Thoracic aorta (tissue), 2 donors: ENCODE results near the gene XPNPEP1. TPM values are rescaled to one million over a fixed set of nuclear protein-coding genes. Genes with fewer than 3 reads are reported as not detected.

Source experiments
- ATAC-seq: fragments of 150-250 bp; one replicate; pipeline ENCODE4 v1.8.0; 2017; ENCODE audit warnings: low read depth; ENCODE audit not compliant: insufficient number of reproducible peaks, low FRiP score
- DNase-seq: peaks from one replicate; pipeline ENCODE4 v3.0.0-alpha.2; 2020; ENCODE audit warnings: low spot score
- H3K27ac ChIP-seq, 2 donors: fragments of 200-600 bp; sonication (generic); 1 replicate in 1 of 2; 2 replicates in 1 of 2; pipeline ENCODE4 v1.5.1; 2016; ENCODE audit warnings: mild to moderate bottlenecking in 2 of 2, moderate library complexity in 2 of 2
- H3K27me3 ChIP-seq: fragments of 200-600 bp; sonication (generic); replicated peaks from 2 replicates; pipeline ENCODE4 v1.6.0; 2016; ENCODE audit warnings: mild to moderate bottlenecking; ENCODE audit not compliant: insufficient read depth
- H3K36me3 ChIP-seq: fragments of 200-600 bp; sonication (generic); one replicate; pipeline ENCODE4 v1.5.1; 2016
- H3K4me1 ChIP-seq, 2 donors: fragments of 200-600 bp; sonication (generic); 1 replicate in 1 of 2; 2 replicates in 1 of 2; pipeline versions ENCODE4 v1.5.1 to v1.6.0; 2016; ENCODE audit warnings: low read depth in 2 of 2, mild to moderate bottlenecking in 1 of 2; ENCODE audit not compliant: control insufficient read depth in 1 of 2
- H3K4me3 ChIP-seq: fragments of 200-600 bp; sonication (generic); 2 replicates; pipeline ENCODE4 v1.5.1; 2016; ENCODE audit warnings: mild to moderate bottlenecking
- H3K9me3 ChIP-seq: fragments of 200-600 bp; sonication (generic); 2 replicates; pipeline ENCODE4 v1.5.1; 2016
- total RNA-seq, 2 donors: library from RNA; depleted of rRNA; stranded (reverse); fragments of >200 nt; gene quantifications; one replicate each; pipeline versions ENCODE4 v1.1.0 to v1.2.3, GENCODE V29; 2016
- TF ChIP-seq, protein P1 (sequence below): fragments of 200-600 bp; sonication (generic); IDR thresholded peaks from one replicate; pipeline ENCODE4 v1.5.1; 2019; ENCODE audit warnings: antibody characterized with exemption

Gene XPNPEP1
- total RNA-seq, 2 donors from 2014 or later: 36.0 to 86.0 TPM

GRCh38 chr10:109866995-109867635, 56.2 kb downstream of the XPNPEP1 start:
- Histone ChIP-seq H3K9me3 (peaks cover 3% of the 10 kb centered on the region), H3K27me3 (no peaks in the 10 kb centered on the region), H3K36me3 (peaks cover 67% of the 10 kb centered on the region), H3K27ac (no peak overlapping the region), H3K4me1 (no peaks in the 10 kb centered on the region), H3K4me3 (no peak overlapping the region)
- TF ChIP-seq, protein P1, sequence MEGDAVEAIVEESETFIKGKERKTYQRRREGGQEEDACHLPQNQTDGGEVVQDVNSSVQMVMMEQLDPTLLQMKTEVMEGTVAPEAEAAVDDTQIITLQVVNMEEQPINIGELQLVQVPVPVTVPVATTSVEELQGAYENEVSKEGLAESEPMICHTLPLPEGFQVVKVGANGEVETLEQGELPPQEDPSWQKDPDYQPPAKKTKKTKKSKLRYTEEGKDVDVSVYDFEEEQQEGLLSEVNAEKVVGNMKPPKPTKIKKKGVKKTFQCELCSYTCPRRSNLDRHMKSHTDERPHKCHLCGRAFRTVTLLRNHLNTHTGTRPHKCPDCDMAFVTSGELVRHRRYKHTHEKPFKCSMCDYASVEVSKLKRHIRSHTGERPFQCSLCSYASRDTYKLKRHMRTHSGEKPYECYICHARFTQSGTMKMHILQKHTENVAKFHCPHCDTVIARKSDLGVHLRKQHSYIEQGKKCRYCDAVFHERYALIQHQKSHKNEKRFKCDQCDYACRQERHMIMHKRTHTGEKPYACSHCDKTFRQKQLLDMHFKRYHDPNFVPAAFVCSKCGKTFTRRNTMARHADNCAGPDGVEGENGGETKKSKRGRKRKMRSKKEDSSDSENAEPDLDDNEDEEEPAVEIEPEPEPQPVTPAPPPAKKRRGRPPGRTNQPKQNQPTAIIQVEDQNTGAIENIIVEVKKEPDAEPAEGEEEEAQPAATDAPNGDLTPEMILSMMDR: no peak
- ATAC-seq (no peak), DNase-seq (no peak)

- no peak for DNase-seq
- no peaks in the 10 kb centered on the region for H3K4me1 ChIP-seq
- TF ChIP-seq, protein P1: no peak
- no peak overlapping the region for H3K4me3 ChIP-seq
- ATAC-seq: no peak
- H3K27me3 ChIP-seq: no peaks in the 10 kb centered on the region
- peaks cover 3% of the 10 kb centered on the region for H3K9me3 ChIP-seq
- peaks cover 61% of the 10 kb centered on the region for H3K36me3 ChIP-seq
- no peak overlapping the region for H3K27ac ChIP-seq
Observed at GRCh38 chr10:109866168-109866994, 56.9 kb downstream of the XPNPEP1 start.

DNA sequence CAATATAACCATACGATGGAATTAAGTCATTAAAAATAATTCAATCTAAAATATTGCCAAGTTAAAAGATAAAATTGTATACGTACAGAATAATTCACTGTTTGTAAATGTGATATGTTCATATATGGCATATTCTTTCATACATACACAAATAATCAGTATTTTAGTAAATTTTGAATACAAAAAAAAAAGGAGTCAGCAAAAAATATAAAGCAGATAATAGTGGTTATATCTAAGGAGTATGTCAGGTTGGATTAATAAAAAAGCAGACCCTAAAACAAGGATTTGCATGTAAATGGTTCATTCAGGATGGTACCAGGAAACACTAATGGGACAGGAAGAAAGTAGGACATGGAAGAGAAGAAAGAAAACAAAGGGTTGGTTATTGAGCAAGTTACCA, 59.5 kb downstream of the XPNPEP1 start:
- Histone ChIP-seq H3K36me3 (peaks cover 41% of the 10 kb centered on the region), H3K27me3 (no peaks in the 10 kb centered on the region), H3K4me1 (no peaks in the 10 kb centered on the region), H3K4me3 (no peak overlapping the region), H3K27ac (no peak overlapping the region), H3K9me3 (peaks cover 3% of the 10 kb centered on the region)
- TF ChIP-seq, protein P1: no peak
- ATAC-seq (no peak), DNase-seq (no peak)

DNA sequence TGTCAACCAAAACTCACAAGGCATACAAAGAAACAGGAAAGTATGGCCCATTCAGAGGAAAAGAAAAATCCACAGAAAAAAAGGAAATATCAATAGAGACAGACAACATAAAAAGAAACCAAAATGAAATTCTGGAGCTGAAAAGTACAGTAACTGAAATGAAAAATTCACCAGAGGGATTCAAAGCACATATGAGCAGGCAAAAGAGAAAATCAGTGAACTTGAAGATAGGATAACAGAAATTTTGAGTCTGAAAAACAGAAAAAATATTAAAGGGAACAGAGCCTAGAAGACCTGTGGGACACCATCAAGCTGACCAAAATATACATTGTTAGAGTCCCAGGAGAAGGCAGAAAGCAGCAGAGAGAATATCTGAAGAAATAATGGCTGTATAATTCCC, 60.6 kb downstream of the XPNPEP1 start:
- no peak overlapping the region for H3K4me3 ChIP-seq
- no peaks in the 10 kb centered on the region for H3K27me3 ChIP-seq
- ATAC-seq (no peak), DNase-seq (no peak)
- peaks cover 30% of the 10 kb centered on the region for H3K36me3 ChIP-seq
- TF ChIP-seq, protein P1: no peak
- peaks cover 3% of the 10 kb centered on the region for H3K9me3 ChIP-seq
- H3K27ac ChIP-seq: no peak overlapping the region
- H3K4me1 ChIP-seq: no peaks in the 10 kb centered on the region

DNA sequence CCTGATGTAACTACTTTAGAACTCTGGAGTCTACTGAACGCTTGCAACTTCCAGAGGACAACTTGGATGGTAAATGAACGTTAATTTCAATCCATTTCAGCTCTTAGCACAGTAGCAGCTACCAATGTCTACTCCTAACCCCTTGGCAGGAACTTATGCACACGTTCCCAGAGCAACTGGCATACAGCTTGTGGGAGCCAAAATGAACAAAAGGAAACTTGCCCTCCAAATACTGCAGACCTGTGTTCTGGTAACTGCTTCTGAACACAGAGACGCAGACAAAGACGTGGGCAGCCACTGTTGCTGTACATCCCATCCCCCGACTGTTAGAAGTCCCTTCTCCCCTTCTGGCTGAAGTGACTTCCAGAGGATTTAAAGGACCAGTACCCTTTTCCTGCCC, 61.3 kb downstream of the XPNPEP1 start:
- Histone ChIP-seq H3K27me3 (no peaks in the 10 kb centered on the region), H3K27ac (no peak overlapping the region), H3K4me1 (no peaks in the 10 kb centered on the region), H3K36me3 (peaks cover 23% of the 10 kb centered on the region), H3K9me3 (peaks cover 3% of the 10 kb centered on the region), H3K4me3 (no peak overlapping the region)
- DNase-seq (no peak), ATAC-seq (no peak)
- TF ChIP-seq, protein P1: no peak
